ES-I3 (cell line): ENCODE measurements around the gene RHBDF1.
"Not testable (repeated sequence)": the region's sequence is repeated elsewhere in the genome, so short reads cannot be mapped to it uniquely, and the experiment has no call there.

Source experiments
- H3K36me3 ChIP-seq: 2 replicates; pipeline ENCODE4 v1.6.1; 2013; ENCODE audit warnings: mild to moderate bottlenecking, low read length, control low read depth, moderate library complexity; ENCODE audit not compliant: insufficient read depth
- H3K4me1 ChIP-seq: 2 replicates; pipeline ENCODE4 v1.6.1; 2013; ENCODE audit warnings: mild to moderate bottlenecking, control low read depth, low read length; ENCODE audit not compliant: insufficient read depth
- H3K9ac ChIP-seq: 2 replicates; pipeline ENCODE4 v1.6.1; 2013; ENCODE audit warnings: low read depth, mild to moderate bottlenecking, low read length, moderate library complexity
- H3K9me3 ChIP-seq: 2 replicates; pipeline ENCODE4 v1.6.1; 2013; ENCODE audit warnings: mild to moderate bottlenecking, low read length, moderate library complexity; ENCODE audit not compliant: control insufficient read depth, insufficient read depth

Gene RHBDF1

GRCh38 chr16:35678-36305 lies 36.6 kb downstream of the RHBDF1 start:
- Histone ChIP-seq H3K36me3 (no peaks in the 10 kb centered on the region; the same call in 1 of the 2 replicates), H3K9me3 (no peaks in the 10 kb centered on the region), H3K9ac (no peak overlapping the region)

GRCh38 chr16:35011-35677 lies 37.3 kb downstream of the RHBDF1 start:
- H3K9ac ChIP-seq, result no peak overlapping the region
- H3K4me1 ChIP-seq, result no peaks in the 10 kb centered on the region
- H3K36me3 ChIP-seq, result no peaks in the 10 kb centered on the region; the same call in 1 of the 2 replicates
- no peaks in the 10 kb centered on the region for H3K9me3 ChIP-seq

More at GRCh38 chr16:35678-36305, 36.6 kb downstream of the RHBDF1 start:
- no peaks in the 10 kb centered on the region for H3K4me1 ChIP-seq

GRCh38 chr16:34648-34987 lies 37.8 kb downstream of the RHBDF1 start:
- Histone ChIP-seq H3K9me3 (no peaks in the 10 kb centered on the region), H3K9ac (no peak overlapping the region), H3K36me3 (no peaks in the 10 kb centered on the region; the same call in 1 of the 2 replicates), H3K4me1 (no peaks in the 10 kb centered on the region)

DNA sequence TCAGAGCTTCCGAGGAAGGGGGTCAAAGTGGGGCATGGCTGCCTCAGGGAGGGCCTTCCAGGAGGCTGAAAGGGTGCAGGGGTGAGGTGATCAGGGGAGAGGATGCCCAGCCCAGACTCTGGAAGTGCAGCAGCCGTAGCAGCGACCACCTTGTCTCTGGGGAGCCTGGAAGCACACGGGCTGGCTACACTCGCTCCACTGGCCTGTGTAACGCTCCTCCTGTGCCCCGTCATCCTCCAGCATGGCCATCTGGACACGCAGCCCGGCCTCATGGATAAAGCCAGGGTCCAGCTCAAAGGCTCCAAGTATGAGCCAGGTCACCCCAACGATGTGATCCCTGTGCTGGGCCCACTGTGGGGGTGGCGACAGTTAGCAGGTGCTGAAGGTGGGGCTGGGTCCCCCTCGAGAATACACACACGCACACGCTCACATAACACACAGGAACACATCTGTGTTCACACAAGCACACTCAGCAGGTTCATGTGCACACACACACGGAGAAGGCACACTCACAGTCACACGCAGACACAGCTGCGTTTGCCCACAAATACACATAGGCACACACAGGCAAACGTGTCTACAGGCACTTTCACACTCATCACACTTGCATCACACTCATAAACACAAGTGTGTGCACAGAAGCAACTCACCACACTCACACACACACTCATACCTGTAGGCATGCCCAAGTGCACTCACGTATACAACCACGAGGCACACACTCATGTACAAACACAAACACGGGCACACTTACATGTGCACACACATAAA lies 38.4 kb downstream of the RHBDF1 start:
- H3K9me3 ChIP-seq, result no peaks in the 10 kb centered on the region
- H3K36me3 ChIP-seq, result no peaks in the 10 kb centered on the region; the same call in 1 of the 2 replicates
- no peak overlapping the region for H3K9ac ChIP-seq
- no peaks in the 10 kb centered on the region for H3K4me1 ChIP-seq

DNA sequence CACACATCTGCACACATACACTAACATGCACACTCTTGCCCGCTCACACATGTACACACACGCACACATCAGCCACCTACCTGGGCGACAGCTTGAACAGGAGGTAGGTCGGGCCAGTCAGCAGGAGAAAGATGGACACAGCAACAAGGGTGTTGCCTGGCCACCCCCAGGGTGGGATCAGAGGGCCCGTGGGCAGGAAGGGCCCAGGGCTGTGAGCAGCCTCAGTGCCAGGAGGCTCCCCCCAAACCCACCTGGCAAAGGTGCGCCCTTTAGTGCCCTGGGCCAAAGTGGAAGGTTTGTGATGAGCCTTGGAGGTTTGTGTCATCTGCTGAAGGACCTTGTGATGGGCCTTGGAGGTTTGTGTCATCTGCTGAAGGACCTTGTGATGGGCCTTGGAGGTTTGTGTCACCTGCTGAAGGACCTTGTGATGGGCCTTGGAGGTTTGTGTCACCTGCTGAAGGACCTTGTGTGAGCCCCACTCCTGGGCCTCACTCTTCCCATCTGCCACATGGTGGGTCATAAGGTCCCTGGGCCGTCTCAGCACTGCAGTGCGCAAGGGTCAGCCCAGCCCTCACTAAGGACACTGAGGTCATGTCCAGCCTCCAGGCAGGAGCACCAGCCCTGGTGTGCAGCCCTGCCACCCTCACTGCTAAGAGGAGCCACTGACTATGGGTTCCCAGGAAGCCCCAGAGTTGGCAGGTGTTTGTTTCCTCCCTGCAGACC lies 39.1 kb downstream of the RHBDF1 start:
- H3K36me3 ChIP-seq, H3K9me3 ChIP-seq, H3K4me1 ChIP-seq, H3K9ac ChIP-seq: not testable (repeated sequence)

DNA sequence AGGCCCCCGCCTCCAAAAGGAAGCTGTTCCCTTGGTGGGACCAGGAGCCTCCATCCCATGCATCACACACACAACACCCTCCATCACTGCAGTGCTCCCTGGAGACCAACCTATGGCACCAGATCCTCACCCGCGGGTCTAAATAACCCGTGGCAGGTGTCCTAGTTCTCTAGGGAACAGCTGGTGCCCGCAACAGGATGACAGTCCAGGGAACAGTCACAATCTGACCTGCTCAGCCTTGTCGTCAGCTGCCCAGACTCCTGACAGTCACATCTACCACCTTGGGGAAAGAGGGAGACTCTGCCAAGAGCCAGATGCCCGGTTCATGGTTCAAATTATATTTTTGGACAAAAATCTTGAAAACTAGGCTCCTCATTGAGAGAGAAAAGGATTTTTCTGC lies 41.8 kb downstream of the RHBDF1 start:
- H3K4me1 ChIP-seq, H3K9ac ChIP-seq, H3K9me3 ChIP-seq, H3K36me3 ChIP-seq: not testable (repeated sequence)

DNA sequence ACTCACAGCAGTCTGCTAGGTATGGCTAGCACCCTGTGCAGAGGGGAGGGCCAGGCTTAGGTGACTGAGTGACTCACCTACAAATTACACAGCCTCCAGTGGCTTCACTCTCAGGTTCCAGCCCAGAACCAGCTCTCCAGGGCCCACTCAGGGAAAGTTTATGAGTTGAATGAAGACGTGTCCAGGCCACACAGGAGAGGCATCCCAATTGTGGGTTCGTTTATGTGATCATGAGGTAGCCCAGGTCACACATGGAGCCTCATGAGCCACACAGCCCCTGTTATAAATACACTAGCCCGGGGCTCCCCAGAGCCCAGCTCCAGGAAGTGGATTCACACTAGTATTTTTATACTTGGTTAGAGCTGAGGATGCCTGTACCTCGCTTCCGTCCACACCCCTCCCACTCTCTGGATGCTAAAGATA lies 46.5 kb downstream of the RHBDF1 start:
- not testable (repeated sequence) for H3K36me3 ChIP-seq, H3K9ac ChIP-seq, H3K4me1 ChIP-seq, H3K9me3 ChIP-seq

GRCh38 chr16:24151-24550 lies 48.3 kb downstream of the RHBDF1 start:
- not testable (repeated sequence) for H3K9ac ChIP-seq, H3K4me1 ChIP-seq, H3K36me3 ChIP-seq, H3K9me3 ChIP-seq

GRCh38 chr16:20886-21285 lies 51.5 kb downstream of the RHBDF1 start:
- not testable (repeated sequence) for H3K36me3 ChIP-seq, H3K9ac ChIP-seq, H3K9me3 ChIP-seq, H3K4me1 ChIP-seq

- not testable (repeated sequence) for H3K36me3 ChIP-seq, H3K9ac ChIP-seq, H3K9me3 ChIP-seq, H3K4me1 ChIP-seq
Observed at GRCh38 chr16:17062-17765, 55.2 kb downstream of the RHBDF1 start.

GRCh38 chr16:10772-11171 lies 61.7 kb downstream of the RHBDF1 start:
- H3K36me3 ChIP-seq, H3K4me1 ChIP-seq, H3K9ac ChIP-seq, H3K9me3 ChIP-seq: not testable (repeated sequence)

DNA sequence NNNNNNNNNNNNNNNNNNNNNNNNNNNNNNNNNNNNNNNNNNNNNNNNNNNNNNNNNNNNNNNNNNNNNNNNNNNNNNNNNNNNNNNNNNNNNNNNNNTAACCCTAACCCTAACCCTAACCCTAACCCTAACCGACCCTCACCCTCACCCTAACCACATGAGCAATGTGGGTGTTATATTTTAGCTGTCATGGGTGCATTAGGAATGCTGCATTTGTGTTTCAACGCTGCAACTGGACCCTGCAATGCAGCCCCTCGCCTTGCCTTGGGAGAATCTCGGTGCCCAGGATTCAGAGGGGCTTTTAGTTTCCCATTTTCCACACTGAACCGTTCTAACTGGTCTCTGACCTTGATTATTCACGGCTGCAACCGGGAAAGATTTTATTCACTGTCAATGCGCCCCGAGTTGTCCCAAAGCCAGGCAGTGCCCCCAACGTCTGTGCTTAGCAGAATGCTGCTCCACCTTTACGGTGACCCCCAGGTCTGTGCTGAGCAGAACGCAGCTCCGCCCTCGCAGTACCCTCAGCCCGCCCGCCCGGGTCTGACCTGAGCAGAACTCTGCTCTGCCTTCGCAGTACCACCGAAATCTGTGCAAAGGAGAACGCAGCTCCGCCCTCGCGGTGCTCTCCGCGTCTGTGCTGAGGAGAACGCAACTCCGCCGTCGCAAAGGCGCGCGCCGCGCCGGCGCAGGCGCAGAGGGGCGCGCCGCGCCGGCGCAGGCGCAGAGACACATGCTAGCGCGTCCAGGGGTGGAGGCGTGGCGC lies 62.3 kb downstream of the RHBDF1 start:
- Histone ChIP-seq H3K9me3 (no peaks in the 10 kb centered on the region), H3K36me3 (no peaks in the 10 kb centered on the region), H3K4me1 (no peaks in the 10 kb centered on the region), H3K9ac (no peak overlapping the region)
